Activated CD4-positive, alpha-beta T cell treated with anti-CD3 and anti-CD28 coated beads for 24 hours (primary cell): ENCODE data around the gene TACC2.

Experiments
- DNase-seq, 2 donors: peaks; one replicate each; pipeline ENCODE4 v3.0.0-alpha.2; 2020; ENCODE audit warnings: low read depth in 2 of 2

The TACC2 gene

DNA sequence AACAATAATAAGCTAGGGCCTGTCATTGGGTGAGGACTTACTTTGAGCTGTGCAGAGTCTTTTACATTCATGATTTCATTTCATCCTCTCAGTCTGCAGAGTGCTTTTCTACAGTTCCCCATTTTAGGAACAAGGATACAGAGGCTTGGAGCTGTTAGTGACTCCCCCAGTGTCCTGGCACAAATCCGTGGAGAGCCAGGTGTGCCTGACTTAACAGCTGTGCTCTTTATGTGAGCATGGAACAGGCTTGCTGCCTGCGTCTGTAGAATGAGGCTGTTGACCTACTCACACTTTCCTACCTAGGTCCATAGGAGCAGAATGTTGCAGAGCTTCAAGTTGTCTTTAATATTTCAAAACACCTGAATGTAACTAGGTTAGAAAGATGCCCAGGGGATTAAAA lies 231.8 kb downstream of the TACC2 start:
- no peak for DNase-seq

DNA sequence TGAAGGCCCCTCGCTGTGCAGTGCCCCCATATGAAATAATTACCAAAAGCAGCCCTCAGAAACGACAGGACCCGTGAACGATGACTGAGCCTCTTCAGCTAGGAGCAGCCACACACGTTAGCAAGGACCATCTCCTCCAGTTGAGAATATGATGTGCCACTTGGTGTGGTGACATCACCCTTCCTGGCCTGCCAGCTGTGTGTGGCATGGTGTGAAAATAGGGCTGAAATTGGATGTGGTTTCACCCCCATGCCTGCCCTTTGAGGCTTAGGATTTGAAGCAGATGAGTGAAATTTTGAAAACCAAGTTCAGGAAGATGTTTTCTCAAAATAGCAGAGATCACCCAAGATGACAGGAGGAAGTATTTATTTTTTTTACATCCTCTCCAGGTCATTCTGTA lies 233.0 kb downstream of the TACC2 start:
- no peak for DNase-seq

GRCh38 chr10:122222638-122223037 lies 233.7 kb downstream of the TACC2 start:
- DNase-seq: no peak

DNA sequence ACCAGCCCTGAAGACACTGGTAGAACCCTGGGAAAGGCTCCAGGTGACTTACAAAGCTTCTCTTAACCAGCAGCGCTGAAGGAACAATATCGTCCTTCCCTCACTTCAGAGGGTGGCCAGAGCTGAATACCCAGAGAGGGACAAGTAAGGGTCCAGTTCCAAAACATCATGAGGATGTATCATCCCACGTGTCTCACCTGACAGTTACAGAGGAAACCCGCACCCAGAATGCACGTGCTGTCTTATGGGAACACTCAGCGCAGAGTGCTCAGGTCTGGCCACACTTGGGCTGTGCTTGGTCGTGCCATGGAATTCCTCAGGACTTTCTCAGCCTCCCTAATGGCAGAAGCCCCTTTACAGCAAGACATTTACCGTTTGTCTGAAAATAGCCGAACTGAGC lies 235.2 kb downstream of the TACC2 start:
- no peak for DNase-seq

DNA sequence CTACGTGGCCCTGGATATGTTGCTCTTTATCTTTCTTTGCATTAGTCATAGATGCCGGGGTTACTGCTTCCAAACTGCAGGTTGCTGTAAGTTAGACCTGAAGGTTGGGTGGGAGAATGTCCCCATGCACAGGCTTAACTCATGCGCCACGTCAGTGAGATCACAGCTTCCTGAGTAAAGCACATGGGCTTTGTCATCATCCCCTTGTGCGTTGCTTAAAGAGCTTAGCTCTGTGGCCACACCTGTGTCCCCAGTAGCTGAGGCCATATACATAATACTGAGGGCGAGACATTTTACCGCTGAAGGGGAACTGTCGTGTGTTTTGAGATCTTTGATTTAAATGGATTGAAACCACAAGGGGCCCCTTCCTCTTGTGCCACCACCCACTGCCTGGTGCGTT lies 236.4 kb downstream of the TACC2 start:
- DNase-seq: no peak

DNA sequence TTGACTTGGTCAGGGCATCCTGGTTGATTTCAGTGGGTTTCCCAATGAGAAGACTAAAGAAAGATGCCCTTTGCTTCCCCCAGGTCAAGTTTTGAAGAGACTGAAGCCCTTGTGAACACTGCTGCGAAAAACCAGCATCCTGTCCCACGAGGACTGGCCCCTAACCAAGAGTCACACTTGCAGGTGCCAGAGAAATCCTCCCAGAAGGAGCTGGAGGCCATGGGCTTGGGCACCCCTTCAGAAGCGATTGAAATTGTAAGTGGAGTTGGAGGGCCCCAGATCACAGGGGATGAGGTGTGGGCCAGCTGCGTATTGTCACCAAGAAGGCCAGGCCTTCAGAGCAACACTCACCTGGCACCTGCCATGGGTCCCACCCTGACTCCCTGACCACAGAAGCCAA lies 238.8 kb downstream of the TACC2 start:
- DNase-seq: no peak

DNA sequence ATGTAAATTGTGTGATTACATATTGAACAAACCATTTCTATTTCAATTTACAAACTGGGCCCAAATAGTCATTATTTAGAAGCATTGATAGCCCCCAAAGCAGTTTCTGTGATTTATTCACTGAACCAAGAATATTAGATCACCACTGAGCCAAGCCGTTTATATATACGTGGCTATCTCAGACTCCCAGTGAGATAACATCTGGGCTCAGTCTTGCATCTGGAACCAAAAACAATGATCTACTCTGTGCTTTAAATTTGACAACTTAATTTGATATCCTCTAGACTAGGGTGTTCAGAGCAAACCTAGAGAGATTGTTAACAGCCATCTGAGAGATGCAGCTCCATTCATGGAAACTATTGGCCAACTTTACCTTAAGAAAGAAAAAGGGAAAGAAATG lies 240.7 kb downstream of the TACC2 start:
- no peak for DNase-seq

DNA sequence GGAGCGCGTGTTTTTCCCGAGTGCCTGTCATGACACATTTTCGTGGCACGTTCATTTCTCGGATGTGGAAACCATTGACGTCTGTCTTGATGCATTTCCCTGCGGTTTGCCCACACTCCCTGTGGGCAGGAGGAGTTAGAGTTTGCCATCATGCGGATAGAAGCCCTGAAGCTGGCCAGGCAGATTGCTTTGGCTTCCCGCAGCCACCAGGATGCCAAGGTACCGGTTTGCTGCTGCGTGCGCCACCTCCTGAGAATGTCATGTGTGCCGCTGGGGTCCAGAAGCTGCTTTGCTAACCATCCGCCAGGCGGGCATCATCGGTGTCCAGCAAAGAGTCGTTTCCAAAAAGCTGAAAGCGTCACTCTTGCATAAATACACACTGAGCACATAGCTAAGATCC lies 241.3 kb downstream of the TACC2 start:
- DNase-seq: no peak

DNA sequence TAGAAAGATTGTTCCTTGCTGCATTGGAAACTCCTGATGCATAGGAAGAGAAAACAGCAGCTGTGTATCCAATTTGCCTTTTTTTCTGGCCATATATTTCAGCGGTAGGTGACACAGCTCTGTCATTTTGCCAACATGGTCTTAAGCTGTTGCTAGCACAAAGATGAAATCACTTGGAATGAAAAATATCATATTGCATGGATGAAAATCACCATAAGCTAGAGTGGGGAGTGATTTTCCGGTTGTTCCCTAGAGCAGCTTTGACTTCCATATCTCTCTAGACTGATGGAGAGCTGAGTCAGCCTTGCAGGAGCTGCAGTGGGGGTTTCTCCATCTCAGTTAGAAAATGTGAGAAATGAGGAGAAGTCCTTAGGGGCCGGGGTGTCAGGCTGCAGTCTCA lies 243.8 kb downstream of the TACC2 start:
- DNase-seq: no peak

DNA sequence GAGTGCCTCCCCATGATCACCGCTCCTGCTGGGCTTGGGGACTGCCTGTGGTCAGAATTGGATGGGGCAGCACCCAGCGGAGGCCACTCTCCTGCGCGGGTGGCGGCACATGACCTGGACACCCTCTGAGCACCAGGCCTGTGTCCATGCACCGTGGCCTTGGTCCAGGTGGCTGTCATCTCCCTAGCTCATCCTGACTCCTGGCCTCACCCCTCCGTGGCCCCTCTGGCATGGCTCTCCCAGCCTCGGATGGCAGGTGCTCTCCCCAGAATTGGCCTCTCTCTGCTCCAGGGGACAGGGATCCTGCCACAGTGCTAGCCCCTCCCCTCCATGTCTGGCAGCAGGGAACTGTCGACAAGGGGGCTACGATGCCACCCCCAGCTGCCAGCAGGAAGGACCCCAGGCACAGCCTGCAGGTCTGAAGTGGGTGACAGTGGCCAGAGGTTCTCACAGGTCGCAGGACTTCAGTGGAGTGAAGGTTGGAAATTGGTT lies 244.9 kb downstream of the TACC2 start:
- DNase-seq: no peak

DNA sequence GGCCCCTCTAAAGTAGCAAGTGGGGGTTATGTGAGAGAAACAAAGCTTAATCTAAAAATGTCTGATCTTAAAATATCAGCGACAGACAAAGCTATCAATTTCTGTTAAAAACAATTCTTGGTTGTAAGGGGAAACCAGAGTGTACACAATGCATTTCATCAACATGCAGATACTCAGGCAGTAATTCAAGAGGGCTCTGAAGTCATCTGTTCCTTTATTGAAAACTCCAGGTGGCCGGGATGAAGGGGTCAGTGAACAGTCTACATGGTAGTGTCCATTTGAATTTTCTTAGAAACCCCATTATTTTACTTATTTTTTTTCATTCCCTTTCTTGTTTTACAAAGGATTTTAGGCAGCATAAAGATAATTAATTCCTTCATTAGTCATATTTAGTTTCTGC lies 245.5 kb downstream of the TACC2 start:
- no peak for DNase-seq

DNA sequence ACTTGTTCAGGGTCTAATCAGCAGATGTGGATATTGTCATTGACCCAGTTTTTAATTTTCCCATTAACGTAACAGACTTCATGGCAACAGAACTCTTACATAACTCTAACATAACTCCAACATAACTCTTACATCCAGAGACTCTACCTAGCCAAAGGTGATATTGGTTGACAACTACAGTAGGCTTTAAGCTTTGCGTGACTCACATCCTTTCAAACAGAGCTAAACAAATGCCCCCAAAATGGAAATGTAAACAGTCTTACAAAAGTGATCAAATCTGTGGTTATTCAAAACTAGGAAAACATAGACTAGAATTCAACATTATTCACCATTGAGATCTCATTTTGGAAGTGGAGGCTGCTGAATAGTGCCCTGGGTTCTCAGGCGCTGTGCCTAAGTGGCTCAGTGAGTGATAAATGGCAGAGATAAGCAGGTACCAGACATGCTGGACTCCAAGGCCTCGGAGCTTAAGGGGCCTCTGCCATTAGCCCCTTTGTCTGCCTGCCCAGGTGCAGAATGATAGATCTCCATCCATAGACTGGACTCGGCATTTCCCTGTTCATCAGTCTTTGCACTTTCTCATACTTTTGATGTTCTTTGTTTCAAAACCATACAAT lies 247.8 kb downstream of the TACC2 start:
- DNase-seq: no peak

- no peak for DNase-seq
These were observed 248.5 kb downstream of the TACC2 start for GRCh38 chr10:122237331-122237990.

- DNase-seq: no peak
These were observed 250.8 kb downstream of the TACC2 start for GRCh38 chr10:122239578-122240257.

DNA sequence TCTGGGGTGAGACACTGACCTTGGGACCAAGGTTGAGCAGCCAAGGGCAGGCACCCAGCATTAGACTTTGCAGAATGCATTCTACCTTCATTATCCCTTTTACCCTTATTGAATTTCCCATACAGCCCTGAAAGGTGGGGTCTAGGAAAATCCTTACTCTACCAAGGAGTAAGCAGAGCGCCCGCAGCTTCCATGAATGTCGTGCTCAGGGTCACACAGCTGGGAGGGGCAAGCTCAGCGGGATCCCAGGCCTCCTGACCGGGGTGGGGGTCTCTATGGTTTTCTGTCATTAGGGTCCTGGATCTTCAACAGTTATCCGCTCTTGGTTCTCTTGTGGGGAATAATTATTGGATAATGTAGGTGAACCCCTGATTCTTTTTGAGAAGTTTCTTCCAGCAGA lies 251.4 kb downstream of the TACC2 start:
- no peak for DNase-seq

- no peak for DNase-seq
These were observed 252.9 kb downstream of the TACC2 start for GRCh38 chr10:122241836-122242235.

DNA sequence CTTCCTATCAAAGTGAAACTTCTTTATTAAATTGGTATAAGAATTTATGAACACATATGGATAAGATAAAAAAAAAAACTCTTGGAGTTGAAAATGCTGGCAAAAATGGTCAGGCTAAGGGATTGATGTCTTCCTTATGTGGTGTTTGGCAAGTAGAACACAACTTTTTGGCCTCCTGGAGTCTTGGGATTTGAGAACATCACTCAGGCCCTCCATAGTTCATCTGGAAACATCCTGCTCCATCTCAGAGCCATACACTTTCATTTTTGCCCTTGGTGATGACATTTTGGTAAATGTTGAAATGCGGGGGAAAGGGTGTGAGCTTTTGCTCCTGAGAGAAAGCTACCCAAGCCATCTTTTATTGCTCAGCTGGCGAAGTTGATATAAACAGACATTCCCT lies 254.6 kb downstream of the TACC2 start:
- no peak for DNase-seq

- DNase-seq: no peak
These were observed 255.3 kb downstream of the TACC2 start for GRCh38 chr10:122244001-122244975.

DNA sequence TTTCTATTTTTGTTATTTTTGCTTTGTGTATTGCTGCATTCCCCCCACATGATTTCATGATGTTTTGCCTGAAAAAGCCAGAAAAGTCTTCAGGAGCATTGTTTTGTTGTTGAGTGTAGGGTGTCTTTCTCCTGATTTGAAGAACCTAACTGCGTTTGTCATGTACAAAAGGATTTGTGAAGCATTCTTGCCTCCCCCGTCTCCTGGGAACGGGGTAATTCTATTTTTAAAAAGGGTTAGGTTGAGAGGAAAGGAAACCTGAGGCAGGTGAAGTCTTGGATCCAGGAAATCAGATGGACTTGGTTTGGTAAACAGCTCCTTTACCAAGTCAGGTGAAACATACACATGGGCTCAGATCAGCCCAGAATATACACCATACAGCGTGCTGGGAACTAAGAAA lies 256.2 kb downstream of the TACC2 start:
- no peak for DNase-seq

DNA sequence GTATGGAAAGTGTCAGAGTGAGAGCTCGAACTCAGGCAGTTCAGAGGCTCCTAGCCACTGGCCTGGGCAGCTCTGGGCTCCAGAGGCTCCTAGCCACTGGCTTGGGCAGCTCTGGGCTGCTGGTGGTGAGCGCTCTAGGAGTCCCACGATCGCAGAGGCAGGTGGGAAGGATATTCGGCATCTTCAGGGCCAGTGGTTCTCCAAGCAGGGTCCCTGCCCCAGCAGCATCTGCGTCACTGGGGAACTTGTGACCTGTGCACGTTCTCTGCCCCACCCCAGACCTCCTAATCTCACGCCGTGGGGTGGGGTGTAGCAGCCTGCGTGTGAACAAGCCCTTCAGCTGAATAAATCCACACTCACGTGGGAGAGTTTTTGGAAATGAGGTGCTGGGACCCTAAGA lies 256.9 kb downstream of the TACC2 start:
- no peak for DNase-seq

GRCh38 chr10:122246830-122247520 lies 258.0 kb downstream of the TACC2 start:
- no peak for DNase-seq
